ENCODE data around the gene GOLIM4. TPM values are rescaled to one million over a fixed set of nuclear protein-coding genes. Genes with fewer than 3 reads are reported as not detected.

GOLIM4 gene
- total RNA-seq, 1 donor from 2014 or later, result 54.0 TPM

- TF ChIP-seq, protein P1, sequence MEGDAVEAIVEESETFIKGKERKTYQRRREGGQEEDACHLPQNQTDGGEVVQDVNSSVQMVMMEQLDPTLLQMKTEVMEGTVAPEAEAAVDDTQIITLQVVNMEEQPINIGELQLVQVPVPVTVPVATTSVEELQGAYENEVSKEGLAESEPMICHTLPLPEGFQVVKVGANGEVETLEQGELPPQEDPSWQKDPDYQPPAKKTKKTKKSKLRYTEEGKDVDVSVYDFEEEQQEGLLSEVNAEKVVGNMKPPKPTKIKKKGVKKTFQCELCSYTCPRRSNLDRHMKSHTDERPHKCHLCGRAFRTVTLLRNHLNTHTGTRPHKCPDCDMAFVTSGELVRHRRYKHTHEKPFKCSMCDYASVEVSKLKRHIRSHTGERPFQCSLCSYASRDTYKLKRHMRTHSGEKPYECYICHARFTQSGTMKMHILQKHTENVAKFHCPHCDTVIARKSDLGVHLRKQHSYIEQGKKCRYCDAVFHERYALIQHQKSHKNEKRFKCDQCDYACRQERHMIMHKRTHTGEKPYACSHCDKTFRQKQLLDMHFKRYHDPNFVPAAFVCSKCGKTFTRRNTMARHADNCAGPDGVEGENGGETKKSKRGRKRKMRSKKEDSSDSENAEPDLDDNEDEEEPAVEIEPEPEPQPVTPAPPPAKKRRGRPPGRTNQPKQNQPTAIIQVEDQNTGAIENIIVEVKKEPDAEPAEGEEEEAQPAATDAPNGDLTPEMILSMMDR (IDR thresholded peaks at IDR 0.05), result no peak
- no peak overlapping the region for H3K27ac ChIP-seq
- DNase-seq (no peak), ATAC-seq (no peak)
- H3K4me3 ChIP-seq, result no peak overlapping the region
- intact Hi-C loops (cut with DNase I), result no loop called here
- no peaks in the 10 kb centered on the region for H3K4me1 ChIP-seq
- no peaks in the 10 kb centered on the region for H3K27me3 ChIP-seq (ENCODE audit: low read depth)
- H3K36me3 ChIP-seq, result no peaks in the 10 kb centered on the region
- H3K9me3 ChIP-seq, result no peaks in the 10 kb centered on the region
Observed at GRCh38 chr3:168104361-168104760, 8.6 kb upstream of the GOLIM4 start.

GRCh38 chr3:168102735-168103410 lies 7.1 kb upstream of the GOLIM4 start:
- no peaks in the 10 kb centered on the region for H3K27me3 ChIP-seq (ENCODE audit: low read depth)
- no peak overlapping the region for H3K27ac ChIP-seq
- H3K4me1 ChIP-seq, result no peaks in the 10 kb centered on the region
- DNase-seq (no peak), ATAC-seq (peak; percentile 76 to 95)
- TF ChIP-seq, protein P1 (IDR thresholded peaks at IDR 0.05), result no peak
- no peak overlapping the region for H3K4me3 ChIP-seq
- H3K36me3 ChIP-seq, result no peaks in the 10 kb centered on the region
- no peaks in the 10 kb centered on the region for H3K9me3 ChIP-seq
- intact Hi-C loops (cut with DNase I), result no loop called here

DNA sequence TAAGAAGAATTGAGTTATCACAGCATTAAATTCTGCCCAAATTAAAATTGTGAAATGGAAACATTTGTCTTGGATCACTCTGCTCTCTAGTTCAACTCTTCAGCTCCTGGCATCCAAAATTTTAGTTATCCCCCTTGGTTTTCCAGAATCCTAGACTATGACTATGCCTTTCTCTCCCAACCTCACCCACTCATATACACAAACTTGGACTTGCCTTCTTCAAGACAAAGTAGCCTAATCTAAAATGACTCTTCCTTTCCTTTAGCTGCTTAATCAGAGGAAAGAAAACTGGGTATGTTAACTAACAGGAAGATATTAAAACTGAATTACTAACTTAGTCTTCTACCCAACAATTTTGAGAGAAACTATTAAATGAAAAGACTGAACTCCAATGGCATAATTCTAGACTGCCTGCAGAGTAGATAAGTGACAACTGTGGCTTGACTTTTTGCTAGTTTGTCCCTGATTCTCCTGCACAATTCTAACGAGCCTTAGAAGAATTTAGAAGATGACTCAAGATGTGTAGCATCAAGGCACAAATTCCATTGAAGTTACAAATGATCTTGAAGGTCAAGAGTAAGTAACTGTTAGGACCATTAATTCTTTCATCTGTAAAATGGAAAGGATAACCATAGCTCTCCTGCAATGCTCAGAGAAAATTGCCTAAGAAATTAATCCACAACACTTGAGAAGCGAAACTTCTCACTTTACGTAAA lies 5.2 kb upstream of the GOLIM4 start:
- Histone ChIP-seq H3K4me1 (peaks cover 4% of the 10 kb centered on the region), H3K27ac (no peak overlapping the region), H3K9me3 (no peaks in the 10 kb centered on the region), H3K27me3 (ENCODE audit: low read depth) (no peaks in the 10 kb centered on the region), H3K4me3 (no peak overlapping the region), H3K36me3 (no peaks in the 10 kb centered on the region)
- ATAC-seq, result no peak
- no peak for DNase-seq
- TF ChIP-seq, protein P1 (IDR thresholded peaks at IDR 0.05), result no peak
- intact Hi-C loops (cut with DNase I), result no loop called here

DNA sequence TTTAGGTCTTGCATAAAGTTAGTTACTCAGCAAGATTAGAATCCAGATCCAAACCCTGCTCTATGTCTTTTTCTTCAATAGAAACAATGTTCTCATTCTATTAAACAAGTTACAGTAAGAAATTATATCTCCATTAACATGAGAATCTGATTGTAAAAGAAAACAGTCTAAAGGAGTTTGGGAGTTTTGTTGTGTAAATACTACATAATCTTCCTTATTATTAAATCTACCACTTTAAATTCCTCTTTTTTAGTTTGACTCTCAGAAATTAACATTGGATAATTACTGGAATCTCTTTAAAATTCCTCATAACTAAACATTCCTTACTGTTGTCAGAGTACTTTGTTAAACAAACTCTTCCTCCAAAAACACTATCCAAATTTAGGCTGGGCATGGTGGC lies 1.7 kb upstream of the GOLIM4 start:
- Histone ChIP-seq H3K36me3 (no peaks in the 10 kb centered on the region), H3K4me3 (no peak overlapping the region), H3K27me3 (ENCODE audit: low read depth) (no peaks in the 10 kb centered on the region), H3K27ac (no peak overlapping the region), H3K4me1 (peaks cover 25% of the 10 kb centered on the region), H3K9me3 (no peaks in the 10 kb centered on the region)
- no peak for ATAC-seq
- DNase-seq, result no peak
- intact Hi-C loops (cut with DNase I), result no loop called here
- TF ChIP-seq, protein P1 (IDR thresholded peaks at IDR 0.05), result no peak

GRCh38 chr3:168096210-168096652 lies 507 bp upstream of the GOLIM4 start:
- intact Hi-C loops (cut with DNase I), result no loop called here
- Histone ChIP-seq H3K27ac (peak overlapping the region; percentile 94), H3K9me3 (no peaks in the 10 kb centered on the region), H3K4me1 (peaks cover 36% of the 10 kb centered on the region), H3K4me3 (peak overlapping the region; percentile 69), H3K27me3 (ENCODE audit: low read depth) (no peaks in the 10 kb centered on the region), H3K36me3 (no peaks in the 10 kb centered on the region)
- ATAC-seq, result peak; percentile 50 to 59
- TF ChIP-seq, protein P1 (IDR thresholded peaks at IDR 0.05), result no peak
- DNase-seq, result peak; percentile 75

Measured in lower lobe of right lung (tissue), 2 donors.